Neural cell (in vitro differentiated cells): ENCODE data around the gene CTTN. TPM values are rescaled to one million over a fixed set of nuclear protein-coding genes. Genes with fewer than 3 reads are reported as not detected.

Experiments
- H2AFZ ChIP-seq: fragments of 200-600, 300-800 bp; sonication (generic), shearing (Covaris generic); 2 replicates; pipeline ENCODE4 v1.6.0; 2014; ENCODE audit warnings: low read depth, mild to moderate bottlenecking, antibody characterized with exemption, low read length, moderate library complexity
- H3F3A ChIP-seq: fragments of 200-600 bp; shearing (Covaris generic); 2 replicates; pipeline ENCODE4 v1.6.1; 2016; ENCODE audit warnings: mild to moderate bottlenecking, moderate library complexity, mixed read lengths, antibody characterized with exemption, low read length; ENCODE audit not compliant: insufficient read depth, poor library complexity, severe bottlenecking
- H3K27ac ChIP-seq: fragments of 200-600, 300-800 bp; sonication (generic), shearing (Covaris generic); 2 replicates; pipeline ENCODE4 v1.5.1; 2014; ENCODE audit warnings: mild to moderate bottlenecking, low read length, moderate library complexity
- H3K27me3 ChIP-seq: fragments of 300-800, 200-600 bp; sonication (generic), shearing (Covaris generic); 2 replicates; pipeline ENCODE4 v1.6.0; 2014; ENCODE audit warnings: mild to moderate bottlenecking, low read depth, low read length, moderate library complexity; ENCODE audit not compliant: insufficient read depth
- H3K36me3 ChIP-seq: fragments of 300-800, 200-600 bp; sonication (generic), shearing (Covaris generic); 2 replicates; pipeline ENCODE4 v1.5.1; 2014; ENCODE audit warnings: mild to moderate bottlenecking, antibody characterized with exemption, low read length, moderate library complexity; ENCODE audit not compliant: insufficient read depth
- H3K4me2 ChIP-seq: fragments of 300-800, 200-600 bp; sonication (generic), shearing (Covaris generic); 2 replicates; pipeline ENCODE4 v1.6.0; 2014; ENCODE audit warnings: mild to moderate bottlenecking, low read length
- H3K4me3 ChIP-seq: fragments of 300-800, 200-600 bp; sonication (generic), shearing (Covaris generic); 2 replicates; pipeline ENCODE4 v1.5.1; 2014; ENCODE audit warnings: mild to moderate bottlenecking, low read length, moderate library complexity
- H3K79me2 ChIP-seq: fragments of 200-600 bp; shearing (Covaris generic); replicated peaks from 2 replicates; pipeline ENCODE4 v1.6.0; 2014; ENCODE audit warnings: mild to moderate bottlenecking, low read length, moderate library complexity; ENCODE audit not compliant: insufficient read depth
- H3K9ac ChIP-seq: fragments of 300-800, 200-600 bp; sonication (generic), shearing (Covaris generic); 2 replicates; pipeline ENCODE4 v1.6.1; 2016; ENCODE audit warnings: mild to moderate bottlenecking, low read length, mixed read lengths
- H3K9me2 ChIP-seq: fragments of 200-600 bp; shearing (Covaris generic); 2 replicates; pipeline ENCODE4 v1.6.1; 2016; ENCODE audit warnings: mild to moderate bottlenecking, low read length, mixed read lengths; ENCODE audit not compliant: insufficient read depth
- H3K9me3 ChIP-seq: fragments of 200-600, 300-800 bp; sonication (generic), shearing (Covaris generic); 2 replicates; pipeline ENCODE4 v1.6.1; 2016; ENCODE audit warnings: mild to moderate bottlenecking, mixed run types, low read length, moderate library complexity, mixed read lengths
- H4K20me1 ChIP-seq: fragments of 200-600 bp; shearing (Covaris generic); 2 replicates; pipeline ENCODE4 v1.6.1; 2016; ENCODE audit warnings: mild to moderate bottlenecking, mixed run types; ENCODE audit not compliant: insufficient read depth
- CTCF ChIP-seq: fragments of 450-650 bp; IDR thresholded peaks from 2 replicates; pipeline ENCODE4 v1.5.1; 2014; ENCODE audit warnings: antibody characterized with exemption, mild to moderate bottlenecking, moderate library complexity; ENCODE audit not compliant: poor library complexity, severe bottlenecking
- EP300 ChIP-seq: fragments of 450-650 bp; conservative IDR thresholded peaks from 2 replicates; pipeline ENCODE4 v1.6.1; 2014; ENCODE audit warnings: antibody characterized with exemption, mild to moderate bottlenecking, moderate library complexity; ENCODE audit not compliant: poor library complexity, severe bottlenecking
- EZH2 ChIP-seq: fragments of 200-600, 300-800 bp; shearing (Covaris generic), sonication (generic); IDR thresholded peaks from 2 replicates; pipeline ENCODE4 v1.6.1; 2014; ENCODE audit warnings: antibody characterized with exemption, low read length, borderline replicate concordance, mild to moderate bottlenecking; ENCODE audit not compliant: insufficient read depth, poor library complexity, severe bottlenecking
- MXI1 ChIP-seq: fragments of 450-650 bp; conservative IDR thresholded peaks from 2 replicates; pipeline ENCODE4 v1.6.1; 2014; ENCODE audit warnings: antibody characterized with exemption, mild to moderate bottlenecking; ENCODE audit not compliant: poor library complexity, severe bottlenecking
- POLR2AphosphoS5 ChIP-seq: IDR thresholded peaks from 2 replicates; pipeline ENCODE4 v1.6.1; 2012
- RAD21 ChIP-seq: fragments of 450-650 bp; conservative IDR thresholded peaks from 2 replicates; pipeline ENCODE4 v1.6.1; 2014; ENCODE audit warnings: antibody characterized with exemption, mild to moderate bottlenecking, moderate library complexity
- REST ChIP-seq: IDR thresholded peaks from 2 replicates; pipeline ENCODE4 v1.6.1; 2012; ENCODE audit warnings: borderline replicate concordance
- SMC3 ChIP-seq: fragments of 450-650 bp; conservative IDR thresholded peaks from 2 replicates; pipeline ENCODE4 v1.6.1; 2014; ENCODE audit warnings: antibody characterized with exemption, mild to moderate bottlenecking, moderate library complexity; ENCODE audit not compliant: poor library complexity
- TAF1 ChIP-seq: IDR thresholded peaks from 2 replicates; pipeline ENCODE4 v1.6.1; 2012; ENCODE audit warnings: low read depth
- polyA plus RNA-seq: library from polyadenylated mRNA; depleted of rRNA; stranded (reverse); fragments of >200 nt; gene quantifications from 2 replicates; pipeline ENCODE4 v1.2.3, GENCODE V29; 2014

CTTN gene
- polyA plus RNA-seq, 1 donor from 2014 or later, result 220 TPM

- H3K9me3 ChIP-seq, result no peaks in the 10 kb centered on the region
- H3K4me2 ChIP-seq, result no peak overlapping the region
- no peaks in the 10 kb centered on the region for H3F3A ChIP-seq
- H3K27me3 ChIP-seq, result no peaks in the 10 kb centered on the region
- no peaks in the 10 kb centered on the region for H4K20me1 ChIP-seq
- H3K9ac ChIP-seq, result no peak overlapping the region
- no peak overlapping the region for H2AFZ ChIP-seq
- no peaks in the 10 kb centered on the region for H3K79me2 ChIP-seq
- no peaks in the 10 kb centered on the region for H3K9me2 ChIP-seq
- H3K36me3 ChIP-seq, result peaks cover 7% of the 10 kb centered on the region
- H3K4me3 ChIP-seq, result no peak overlapping the region
- H3K27ac ChIP-seq, result no peak overlapping the region
- TF ChIP-seq SMC3 (no peak), TAF1 (no peak), MXI1 (no peak), POLR2AphosphoS5 (no peak), EP300 (no peak), REST (no peak), EZH2 (no peak), CTCF (no peak), RAD21 (no peak)
Measured at GRCh38 chr11:70432065-70432464, 33.7 kb downstream of the CTTN start.

GRCh38 chr11:70432580-70432979 lies 34.3 kb downstream of the CTTN start:
- Histone ChIP-seq H3K79me2 (no peaks in the 10 kb centered on the region), H2AFZ (no peak overlapping the region), H3F3A (no peaks in the 10 kb centered on the region), H3K27me3 (no peaks in the 10 kb centered on the region), H3K4me2 (no peak overlapping the region), H3K4me3 (no peak overlapping the region), H4K20me1 (no peaks in the 10 kb centered on the region), H3K27ac (no peak overlapping the region), H3K9me2 (no peaks in the 10 kb centered on the region), H3K9ac (no peak overlapping the region), H3K36me3 (peaks cover 7% of the 10 kb centered on the region), H3K9me3 (no peaks in the 10 kb centered on the region)
- TF ChIP-seq TAF1, result no peak
- no peak for TF ChIP-seq POLR2AphosphoS5
- TF ChIP-seq CTCF, result no peak
- TF ChIP-seq RAD21, result no peak
- no peak for TF ChIP-seq MXI1
- no peak for TF ChIP-seq SMC3
- TF ChIP-seq REST, result no peak
